ENCODE data around the gene GPR143. TPM values are rescaled to one million over a fixed set of nuclear protein-coding genes. Genes with fewer than 3 reads are reported as not detected.

Gene GPR143
- total RNA-seq, 4 donors from 2014 or later = 0.21 TPM; not detected in 3

DNA sequence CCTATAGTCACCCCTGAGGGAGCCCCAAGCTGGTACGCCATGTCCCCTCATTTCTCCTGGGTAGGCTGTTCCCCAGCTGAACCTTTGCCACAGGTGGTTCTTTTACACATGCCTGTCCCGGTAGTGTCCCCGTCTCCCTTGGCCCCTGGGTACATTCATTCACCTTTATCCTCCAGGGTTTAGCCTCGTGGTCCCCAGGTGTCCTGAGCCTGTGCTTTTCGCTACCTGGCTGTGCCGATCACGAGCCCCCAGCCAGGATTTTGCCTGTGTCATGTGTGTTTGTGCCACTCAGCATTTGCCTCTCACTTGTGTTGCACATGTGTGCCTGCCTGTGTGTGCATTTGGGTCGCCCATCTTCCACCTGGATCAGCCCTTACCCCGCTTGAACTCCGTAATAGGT, 57.6 kb downstream of the GPR143 start:
- TF ChIP-seq EP300 (IDR thresholded peaks at IDR 0.05) (no peak), POLR2A (IDR thresholded peaks at IDR 0.05) (no peak)
- TF ChIP-seq, protein P1, sequence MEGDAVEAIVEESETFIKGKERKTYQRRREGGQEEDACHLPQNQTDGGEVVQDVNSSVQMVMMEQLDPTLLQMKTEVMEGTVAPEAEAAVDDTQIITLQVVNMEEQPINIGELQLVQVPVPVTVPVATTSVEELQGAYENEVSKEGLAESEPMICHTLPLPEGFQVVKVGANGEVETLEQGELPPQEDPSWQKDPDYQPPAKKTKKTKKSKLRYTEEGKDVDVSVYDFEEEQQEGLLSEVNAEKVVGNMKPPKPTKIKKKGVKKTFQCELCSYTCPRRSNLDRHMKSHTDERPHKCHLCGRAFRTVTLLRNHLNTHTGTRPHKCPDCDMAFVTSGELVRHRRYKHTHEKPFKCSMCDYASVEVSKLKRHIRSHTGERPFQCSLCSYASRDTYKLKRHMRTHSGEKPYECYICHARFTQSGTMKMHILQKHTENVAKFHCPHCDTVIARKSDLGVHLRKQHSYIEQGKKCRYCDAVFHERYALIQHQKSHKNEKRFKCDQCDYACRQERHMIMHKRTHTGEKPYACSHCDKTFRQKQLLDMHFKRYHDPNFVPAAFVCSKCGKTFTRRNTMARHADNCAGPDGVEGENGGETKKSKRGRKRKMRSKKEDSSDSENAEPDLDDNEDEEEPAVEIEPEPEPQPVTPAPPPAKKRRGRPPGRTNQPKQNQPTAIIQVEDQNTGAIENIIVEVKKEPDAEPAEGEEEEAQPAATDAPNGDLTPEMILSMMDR (IDR thresholded peaks at IDR 0.05) = no peak
- whole genome bisulfite sequencing, 2 donors = 88 to 96% methylated on average over 10 of the region's 10 CpGs
- Histone ChIP-seq H3K4me1 (no peaks in the 10 kb centered on the region), H3K27ac (no peak overlapping the region), H3K9me3 (peaks cover 0 to 4% (median 0%) of the 10 kb centered on the region in 4 donors), H3K4me3 (no peak overlapping the region), H3K27me3 (no peaks in the 10 kb centered on the region), H3K36me3 (peaks cover 0 to 63% (median 0%) of the 10 kb centered on the region in 3 donors)
- DNase-seq (ENCODE audit: low spot score in 2 of 2) = no peak

DNA sequence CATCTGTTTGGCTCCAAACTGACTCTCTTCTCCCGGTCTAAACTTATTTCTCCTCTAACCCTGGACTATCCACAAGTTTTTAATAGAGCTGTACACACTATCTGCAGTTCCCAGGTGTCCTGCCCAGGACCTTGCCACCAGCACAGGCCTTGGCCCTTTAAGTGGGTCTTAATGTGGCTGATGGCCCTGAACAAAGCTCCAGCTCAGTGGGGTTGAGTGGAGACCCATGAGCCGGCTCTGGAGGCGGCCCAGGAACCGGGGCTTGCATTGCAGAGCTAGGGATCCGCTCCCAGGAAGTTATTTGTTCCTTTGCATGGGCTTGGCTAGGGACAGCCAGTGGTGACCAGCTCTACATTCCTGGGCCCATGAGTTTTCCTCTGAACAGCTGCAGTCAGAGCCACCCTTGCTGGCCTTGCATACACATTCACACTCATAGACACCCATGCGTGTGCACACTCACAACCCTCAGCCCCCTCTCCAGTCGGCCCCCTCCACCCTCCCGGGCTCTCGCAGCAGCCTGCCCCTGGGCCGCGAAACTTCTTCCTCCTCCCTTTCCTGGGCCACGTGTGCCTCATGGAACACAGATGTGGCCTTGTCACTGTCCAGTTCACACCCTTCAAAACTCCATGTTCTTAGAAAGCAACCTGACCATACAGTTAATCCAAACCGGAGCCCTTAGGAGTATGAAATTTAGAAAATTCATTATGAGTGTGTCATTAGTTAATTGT, 58.2 kb downstream of the GPR143 start:
- TF ChIP-seq EP300 (IDR thresholded peaks at IDR 0.05) = no peak
- TF ChIP-seq POLR2A (IDR thresholded peaks at IDR 0.05) = no peak
- TF ChIP-seq, protein P1 (IDR thresholded peaks at IDR 0.05) = no peak
- Histone ChIP-seq H3K36me3 (peaks cover 0 to 57% (median 0%) of the 10 kb centered on the region in 3 donors), H3K27ac (no peak overlapping the region), H3K27me3 (no peaks in the 10 kb centered on the region), H3K4me3 (no peak overlapping the region), H3K4me1 (no peaks in the 10 kb centered on the region), H3K9me3 (peaks cover 0 to 4% (median 0%) of the 10 kb centered on the region in 4 donors)
- no peak for DNase-seq (ENCODE audit: low spot score in 2 of 2)
- WGBS, 2 donors = 63 to 69% methylated on average over 9 to 13 of the region's 13 CpGs

DNA sequence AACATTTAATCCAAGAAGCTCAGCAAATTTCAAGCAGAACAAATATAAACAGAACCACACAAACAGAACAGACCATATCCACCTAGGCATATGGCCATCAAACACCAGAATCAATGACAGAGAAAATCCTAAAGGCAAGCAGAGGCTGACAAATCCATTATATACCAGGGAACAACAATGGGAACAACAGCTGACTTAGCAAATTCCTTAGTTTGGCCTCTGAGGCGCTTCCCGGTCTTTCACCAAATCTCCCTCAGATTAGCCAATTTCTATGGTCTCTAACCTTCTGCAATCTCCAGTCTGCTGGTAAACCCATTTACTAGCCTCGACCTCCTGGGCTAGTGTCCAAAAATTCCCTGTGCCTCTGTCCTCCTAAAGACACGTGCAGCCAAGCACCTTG, 59.2 kb downstream of the GPR143 start:
- Histone ChIP-seq H3K27ac (no peak overlapping the region), H3K4me3 (no peak overlapping the region), H3K27me3 (no peaks in the 10 kb centered on the region), H3K36me3 (peaks cover 0 to 46% (median 0%) of the 10 kb centered on the region in 3 donors), H3K4me1 (no peaks in the 10 kb centered on the region), H3K9me3 (peaks cover 0 to 4% (median 0%) of the 10 kb centered on the region in 4 donors)
- 67 to 76% methylated on average over 4 of the region's 4 CpGs for WGBS, 2 donors
- DNase-seq (ENCODE audit: low spot score in 2 of 2) = no peak
- TF ChIP-seq EP300 (IDR thresholded peaks at IDR 0.05) (no peak), POLR2A (IDR thresholded peaks at IDR 0.05) (no peak)
- TF ChIP-seq, protein P1 (IDR thresholded peaks at IDR 0.05) = no peak

DNA sequence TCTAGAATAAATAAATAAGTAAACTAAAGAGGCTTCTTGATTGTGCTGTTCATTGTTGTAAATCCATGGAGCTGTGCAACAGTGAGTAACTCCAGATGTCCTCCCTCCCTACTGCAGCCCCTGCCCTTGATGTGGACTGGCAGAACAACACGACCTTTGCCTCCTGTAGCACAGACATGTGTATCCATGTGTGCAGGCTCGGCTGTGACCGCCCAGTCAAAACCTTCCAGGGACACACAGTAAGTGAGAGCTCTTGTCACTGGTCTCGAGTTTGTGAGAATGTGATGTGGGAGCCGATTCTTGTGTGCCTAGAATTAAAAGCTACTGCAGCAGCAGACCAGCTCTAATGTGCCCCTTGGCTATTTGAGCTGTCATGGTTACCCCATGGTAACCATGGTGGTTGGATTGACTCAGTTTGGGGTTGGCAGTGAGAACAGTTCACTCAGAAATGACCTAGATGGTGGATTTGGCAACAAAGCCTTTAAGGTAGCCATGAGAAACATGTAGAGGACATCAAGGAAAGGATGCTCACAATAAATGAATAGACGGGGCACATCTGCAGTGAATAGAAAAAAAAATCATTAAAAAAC, 60.7 kb downstream of the GPR143 start:
- peaks cover 0 to 45% (median 0%) of the 10 kb centered on the region in 3 donors for H3K36me3 ChIP-seq
- no peak overlapping the region for H3K27ac ChIP-seq
- no peak overlapping the region for H3K4me3 ChIP-seq
- H3K4me1 ChIP-seq = no peaks in the 10 kb centered on the region
- no peaks in the 10 kb centered on the region for H3K27me3 ChIP-seq
- WGBS, 2 donors = 87 to 93% methylated on average over 4 to 6 of the region's 6 CpGs
- H3K9me3 ChIP-seq = peaks cover 0 to 4% (median 0%) of the 10 kb centered on the region in 4 donors
- TF ChIP-seq, protein P1 (IDR thresholded peaks at IDR 0.05) = no peak
- TF ChIP-seq EP300 (IDR thresholded peaks at IDR 0.05) (no peak), POLR2A (IDR thresholded peaks at IDR 0.05) (no peak)
- no peak for DNase-seq (ENCODE audit: low spot score in 2 of 2)

DNA sequence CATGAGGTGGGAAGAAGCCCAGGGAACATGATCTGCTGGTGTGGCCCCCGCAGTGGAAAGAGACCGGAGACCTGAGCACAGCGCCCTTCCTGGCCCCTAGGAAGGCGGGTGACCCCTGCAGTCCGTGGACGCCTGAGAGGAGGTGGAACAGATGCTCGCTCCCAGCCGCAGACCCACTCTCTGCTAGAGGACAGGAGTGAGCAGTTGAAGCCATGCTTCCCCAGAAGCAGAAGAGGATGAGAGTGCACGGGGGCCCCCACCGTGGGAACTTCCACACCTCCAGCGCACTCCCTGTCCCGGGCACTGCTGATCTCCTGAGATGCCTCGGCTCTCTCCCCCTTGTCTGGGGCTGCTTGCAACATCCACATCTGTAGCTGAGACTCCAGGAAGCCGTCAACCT, 62.2 kb downstream of the GPR143 start:
- H3K4me3 ChIP-seq = no peak overlapping the region
- peaks cover 0 to 45% (median 0%) of the 10 kb centered on the region in 3 donors for H3K36me3 ChIP-seq
- H3K27ac ChIP-seq = no peak overlapping the region
- no peak for DNase-seq (ENCODE audit: low spot score in 2 of 2)
- no peaks in the 10 kb centered on the region for H3K27me3 ChIP-seq
- TF ChIP-seq, protein P1 (IDR thresholded peaks at IDR 0.05) = no peak
- TF ChIP-seq EP300 (IDR thresholded peaks at IDR 0.05) (no peak), POLR2A (IDR thresholded peaks at IDR 0.05) (no peak)
- 86 to 89% methylated on average over 11 to 14 of the region's 14 CpGs for WGBS, 2 donors
- H3K4me1 ChIP-seq = no peaks in the 10 kb centered on the region
- H3K9me3 ChIP-seq = peaks cover 0 to 4% (median 0%) of the 10 kb centered on the region in 4 donors

Measured in tibial nerve (tissue), 4 donors.